Stimulated activated CD4-positive, alpha-beta T cell treated with anti-CD3 and anti-CD28 coated beads, TNF-alpha, amount 100 ng/mL, for 1 hour (primary cell): ENCODE data around the gene CEMIP2.
"Not testable (repeated sequence)": the region's sequence is repeated elsewhere in the genome, so short reads cannot be mapped to it uniquely, and the experiment has no call there.

Experiments
- DNase-seq, 3 donors: peaks; one replicate each; pipeline ENCODE4 v3.0.0-alpha.2; 2020; ENCODE audit warnings: low read depth in 3 of 3, low spot score in 1 of 3

CEMIP2 gene

DNA sequence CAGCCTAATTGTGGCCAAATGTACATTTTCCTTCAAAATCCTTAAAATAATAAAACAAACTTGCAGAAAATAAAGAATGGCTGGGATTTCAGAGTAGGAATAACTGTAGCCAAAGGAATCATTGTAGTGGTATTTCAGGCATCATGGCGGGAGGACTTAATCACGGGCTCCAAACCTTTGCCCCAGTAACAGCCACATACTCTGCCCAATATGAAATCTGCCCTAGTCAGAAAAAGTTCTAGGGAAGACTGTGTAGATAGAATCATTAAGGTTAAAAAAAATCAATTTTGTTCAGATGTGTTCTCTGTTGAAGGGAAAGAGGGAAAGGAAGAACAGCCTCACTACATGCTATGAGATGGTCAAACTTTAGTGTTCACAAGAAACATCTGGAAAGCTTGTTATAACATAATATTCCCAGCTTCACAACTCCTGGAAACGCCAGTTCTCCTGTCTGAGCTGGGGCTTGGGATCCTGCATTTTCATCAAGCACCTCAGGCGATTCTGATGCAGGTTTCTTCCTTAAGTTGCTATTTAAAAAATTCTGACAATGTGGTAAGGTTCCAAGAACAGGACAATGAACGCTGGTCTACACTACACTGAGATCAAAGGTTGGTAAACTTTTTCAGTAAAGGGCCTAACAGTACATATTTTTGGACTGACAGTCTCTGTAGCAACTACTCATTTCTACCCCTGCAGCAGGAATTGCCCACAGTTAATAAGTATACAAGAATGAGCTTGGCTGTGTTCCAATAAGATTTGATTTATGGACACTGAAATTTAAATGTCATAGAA lies 87.9 kb downstream of the CEMIP2 start:
- DNase-seq, result no peak

DNA sequence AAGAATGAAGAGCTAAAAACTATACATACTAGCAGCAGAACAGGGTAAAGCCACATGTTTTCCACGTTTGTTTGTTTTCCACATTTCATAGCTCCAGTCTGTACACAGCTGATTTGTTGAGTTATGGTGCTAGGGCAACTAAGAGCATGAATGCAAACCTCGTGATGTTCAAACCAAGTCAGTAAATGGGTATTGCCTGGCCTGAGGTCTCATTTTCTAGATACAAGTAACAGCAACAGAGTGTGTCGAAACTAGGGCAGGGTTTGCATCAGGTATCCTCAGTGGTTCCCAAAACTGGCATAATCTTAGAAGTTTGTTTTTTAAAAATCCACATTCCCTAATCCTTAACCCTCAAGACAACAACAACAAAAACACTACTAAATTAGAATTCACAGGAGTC lies 89.3 kb downstream of the CEMIP2 start:
- DNase-seq, result no peak

DNA sequence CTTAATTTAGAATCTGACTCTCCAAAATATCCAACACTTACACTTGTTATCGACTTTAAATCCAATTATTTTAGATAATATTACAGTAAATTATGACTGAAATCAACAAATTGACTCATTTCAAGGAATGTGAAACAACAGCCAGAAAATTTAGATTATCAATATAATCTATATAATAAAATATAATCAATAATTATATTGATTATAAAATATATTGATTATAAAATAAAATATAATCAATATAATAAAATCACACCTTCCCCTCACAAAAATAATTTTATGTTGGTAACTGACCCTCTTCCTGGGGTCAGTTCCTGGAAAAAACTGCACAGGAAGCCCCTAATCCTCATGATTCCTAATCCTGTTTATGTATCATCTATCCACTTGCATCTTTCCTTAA lies 91.1 kb downstream of the CEMIP2 start:
- no peak for DNase-seq

DNA sequence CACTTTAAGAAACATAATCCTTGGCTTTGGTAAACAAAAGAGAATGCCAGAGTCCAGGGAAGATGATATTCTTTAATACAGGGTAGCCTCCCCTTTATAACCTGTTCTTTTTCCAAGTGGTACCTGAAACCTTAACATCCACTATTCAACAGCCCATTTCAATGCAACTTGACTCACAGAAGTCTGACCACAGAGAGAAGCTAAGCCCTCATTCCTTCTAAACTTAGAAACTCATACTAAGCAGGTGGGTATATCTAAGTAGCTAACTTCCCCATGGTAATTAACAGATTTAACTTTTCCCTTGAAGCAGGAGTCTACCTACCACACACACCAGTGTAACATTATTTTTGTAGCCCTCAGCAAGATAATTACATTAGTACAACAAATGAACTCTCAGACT lies 91.9 kb downstream of the CEMIP2 start:
- no peak for DNase-seq

DNA sequence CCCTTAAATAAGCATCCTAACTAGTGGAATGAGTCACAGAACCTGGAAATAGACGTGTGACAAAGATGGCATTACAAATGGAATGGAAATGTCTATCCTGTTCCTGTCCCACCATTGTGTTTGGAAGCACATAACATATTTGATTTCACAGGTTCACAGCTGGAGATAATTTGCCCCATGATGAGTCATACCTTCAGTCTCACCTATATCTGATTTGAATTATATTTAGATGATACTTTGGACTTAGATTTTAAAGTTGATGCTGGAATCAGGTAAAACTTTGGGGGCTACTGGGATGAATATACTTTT lies 92.5 kb downstream of the CEMIP2 start:
- DNase-seq, result no peak

DNA sequence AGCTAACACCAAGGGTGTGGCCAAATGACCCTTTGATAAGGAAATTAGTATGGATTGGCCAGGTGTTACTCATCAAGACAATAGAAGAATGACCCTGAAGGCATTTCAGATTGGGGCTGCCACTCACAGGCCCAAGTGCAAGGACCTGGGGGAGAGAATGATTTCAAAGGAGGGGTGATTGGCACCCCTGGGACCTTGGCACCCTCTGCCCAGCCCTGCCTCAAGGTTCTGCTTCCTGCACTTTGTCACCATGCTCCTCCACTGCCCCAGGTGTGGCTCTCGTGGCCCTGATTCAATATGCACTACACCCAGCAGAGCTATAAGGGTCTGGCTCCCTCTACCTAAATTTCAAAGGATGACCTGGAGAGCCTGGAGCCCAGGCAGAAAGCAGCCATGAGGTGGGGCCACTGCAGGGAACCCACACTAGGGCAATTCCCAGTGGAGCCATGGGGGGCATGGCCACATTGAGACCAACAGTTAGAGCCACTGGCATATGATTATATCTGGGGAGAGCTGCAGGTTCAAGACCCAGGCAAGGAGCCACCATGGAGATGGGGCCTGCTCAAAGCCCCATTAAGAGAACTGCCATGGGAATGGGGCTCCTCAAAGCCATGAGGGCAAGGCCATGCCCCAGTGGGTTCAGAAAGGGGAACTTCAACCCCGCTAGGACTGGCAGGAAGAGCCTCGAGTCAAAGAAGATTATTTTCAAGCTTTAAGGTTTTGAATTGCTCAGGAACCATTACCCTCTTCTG lies 93.0 kb downstream of the CEMIP2 start:
- DNase-seq, result no peak

DNA sequence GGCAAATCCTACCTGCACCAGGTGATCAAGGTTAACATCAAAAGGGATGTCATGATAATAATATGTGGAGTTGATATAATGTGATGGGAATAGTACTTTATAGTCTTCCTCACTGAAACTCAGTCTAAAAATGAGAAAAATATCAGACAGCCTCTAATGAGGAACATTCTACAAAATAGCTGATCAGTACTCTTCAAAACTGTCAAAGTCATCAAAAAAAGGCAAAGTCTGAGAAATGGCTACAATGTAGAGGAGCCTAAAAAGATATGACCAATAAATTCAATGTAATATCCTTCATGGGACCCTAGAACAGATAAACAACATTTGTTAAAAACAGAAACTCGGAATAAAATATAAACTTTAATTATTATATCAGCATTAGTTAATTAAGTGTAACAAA lies 95.7 kb downstream of the CEMIP2 start:
- DNase-seq, result no peak

DNA sequence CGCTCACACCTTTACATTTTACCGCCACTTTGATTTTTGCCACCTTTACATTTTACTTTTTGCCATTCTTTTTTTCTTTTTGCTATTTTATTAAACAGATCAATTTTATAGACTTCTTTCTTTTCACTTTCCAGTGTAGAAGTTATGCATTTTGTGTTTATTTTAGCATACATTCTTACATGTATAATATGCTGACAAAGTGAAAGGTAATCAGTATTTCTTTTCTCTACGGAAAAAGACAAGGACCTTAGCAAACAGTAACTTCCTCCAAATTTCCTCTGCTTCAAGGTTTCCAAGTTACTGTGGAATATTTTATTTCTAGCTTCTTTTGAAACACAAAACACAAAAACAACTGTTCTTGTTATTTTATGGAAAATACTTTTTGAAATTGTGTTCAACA lies 97.0 kb downstream of the CEMIP2 start:
- no peak for DNase-seq

DNA sequence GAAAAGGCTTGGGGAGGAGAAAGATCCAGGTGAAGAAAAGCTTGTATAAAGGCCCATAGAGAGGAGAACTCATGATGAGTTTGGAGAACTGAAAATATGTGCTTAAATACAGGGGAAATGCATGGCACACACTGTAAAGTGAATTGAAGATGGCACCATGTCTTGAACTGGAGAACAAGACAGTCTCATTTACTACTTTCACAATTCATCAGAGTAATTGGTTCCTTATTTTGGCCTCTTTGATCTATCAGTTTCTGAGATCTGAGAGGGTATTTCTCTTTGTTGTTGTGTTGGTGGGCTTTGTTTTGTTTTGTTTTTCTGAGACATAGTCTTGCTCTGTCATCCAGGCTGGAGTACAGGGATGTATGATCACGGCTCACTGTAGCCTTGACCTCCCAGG lies 98.2 kb downstream of the CEMIP2 start:
- DNase-seq, result no peak

DNA sequence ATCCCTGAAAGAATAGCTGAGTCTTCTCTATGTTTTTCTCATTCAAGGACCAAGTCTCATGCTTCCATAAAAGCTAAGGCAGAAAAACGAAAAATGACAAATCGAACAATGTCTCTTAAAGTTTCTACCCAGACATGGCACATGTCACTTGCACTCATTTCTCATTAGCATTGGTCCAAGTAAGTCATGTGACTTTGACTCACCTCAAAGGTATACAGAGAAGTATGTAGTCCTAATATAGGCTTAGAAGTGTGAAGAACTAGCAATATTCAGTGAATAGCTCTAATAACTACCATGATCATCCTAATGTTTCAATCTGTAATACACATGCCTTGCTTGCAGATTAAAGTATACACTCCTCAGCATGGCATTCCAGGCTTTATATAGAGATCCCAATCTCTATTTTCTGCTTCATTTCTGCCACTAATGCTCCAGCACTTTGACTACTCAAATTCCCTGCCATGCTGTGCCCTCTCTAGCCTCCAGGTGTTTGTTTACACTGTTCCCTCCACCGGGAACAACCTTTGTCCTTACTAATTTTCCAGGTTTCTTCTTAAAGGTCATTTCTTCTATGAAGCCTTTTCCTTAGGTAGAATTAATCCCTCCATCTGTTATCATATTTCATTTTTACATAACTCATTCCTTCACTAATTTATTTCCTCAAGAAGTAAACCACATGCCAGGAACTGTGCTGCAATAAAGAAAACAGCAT lies 98.9 kb downstream of the CEMIP2 start:
- no peak for DNase-seq

DNA sequence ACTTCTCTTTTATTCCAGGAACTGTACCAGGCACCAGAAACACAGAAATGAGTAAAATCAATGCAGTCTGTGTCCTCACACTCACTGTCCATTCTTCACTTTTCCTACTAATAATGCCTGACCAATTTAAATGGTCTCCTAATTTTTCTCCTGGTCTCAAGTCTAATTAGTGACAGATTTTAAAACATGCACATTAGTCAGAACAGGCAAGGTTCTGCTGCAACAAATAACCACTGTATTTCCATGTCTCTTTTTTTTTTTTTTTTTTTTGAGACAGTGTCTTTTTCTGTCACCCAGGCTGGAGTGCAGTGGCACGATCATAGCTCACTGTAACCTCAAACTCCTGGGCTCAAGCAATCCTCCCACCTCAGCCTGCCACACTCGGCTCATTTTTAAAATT lies 99.6 kb downstream of the CEMIP2 start:
- DNase-seq, result no peak

DNA sequence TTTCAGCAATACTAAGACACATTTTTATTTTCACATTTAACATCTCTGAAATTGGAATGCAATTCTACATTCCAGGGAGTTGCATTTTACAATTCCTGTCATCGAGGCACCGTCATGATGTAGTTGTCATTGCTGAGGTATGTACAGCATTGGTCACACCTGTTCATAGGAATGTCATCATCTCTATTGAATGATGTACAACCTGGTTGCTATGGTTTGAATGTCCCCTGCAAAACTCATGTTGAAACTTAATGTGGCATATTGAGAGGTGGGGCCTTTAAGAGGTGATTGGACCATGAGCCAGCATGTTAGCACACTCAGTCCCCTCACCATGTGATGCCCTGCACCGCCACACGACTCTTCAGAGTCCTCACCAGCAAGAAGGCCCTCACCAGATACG lies 103.1 kb downstream of the CEMIP2 start:
- DNase-seq, result no peak

DNA sequence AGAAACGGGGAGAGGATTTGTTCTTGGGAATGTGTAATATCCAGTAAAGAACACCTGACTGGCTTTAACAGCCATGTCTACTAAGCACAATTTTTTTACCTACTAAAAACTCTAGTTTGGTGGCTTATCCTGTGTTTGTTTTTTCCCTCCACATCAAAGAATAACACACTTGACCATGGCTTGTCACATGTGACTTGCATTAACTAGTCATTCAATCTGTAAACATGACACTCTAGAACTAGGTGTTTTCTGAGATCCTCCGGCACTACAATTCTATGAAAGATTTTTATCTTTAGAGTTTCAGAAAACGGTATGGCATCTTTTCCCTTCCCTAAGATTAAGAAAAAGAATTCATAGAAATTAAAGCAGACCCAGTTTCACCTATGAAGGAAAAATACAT lies 103.7 kb downstream of the CEMIP2 start:
- no peak for DNase-seq

DNA sequence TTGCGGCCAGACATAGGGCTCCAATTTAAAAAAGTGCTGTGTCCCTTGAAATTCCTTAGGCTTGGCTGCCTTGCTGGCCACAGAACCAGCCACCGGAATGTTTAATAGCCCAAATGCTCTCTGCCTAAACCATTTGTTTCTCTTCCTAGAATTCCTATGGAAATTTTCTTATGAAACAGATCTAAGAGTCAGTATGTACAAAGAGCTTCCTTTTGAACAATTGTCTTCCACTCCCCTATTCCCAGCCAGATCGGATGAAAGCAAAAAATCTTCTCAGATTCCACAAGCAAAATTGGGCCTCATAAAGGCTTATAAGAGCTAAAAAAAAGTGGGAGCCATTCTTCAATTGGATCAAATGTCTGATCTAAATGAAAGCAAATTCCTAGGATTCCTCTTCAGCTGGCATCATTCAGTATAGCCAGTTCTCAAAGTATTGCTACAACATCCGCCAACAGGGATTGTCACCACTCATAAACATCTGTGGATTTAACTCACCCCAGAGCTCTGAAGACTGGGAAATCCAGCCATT lies 104.3 kb downstream of the CEMIP2 start:
- DNase-seq, result no peak

DNA sequence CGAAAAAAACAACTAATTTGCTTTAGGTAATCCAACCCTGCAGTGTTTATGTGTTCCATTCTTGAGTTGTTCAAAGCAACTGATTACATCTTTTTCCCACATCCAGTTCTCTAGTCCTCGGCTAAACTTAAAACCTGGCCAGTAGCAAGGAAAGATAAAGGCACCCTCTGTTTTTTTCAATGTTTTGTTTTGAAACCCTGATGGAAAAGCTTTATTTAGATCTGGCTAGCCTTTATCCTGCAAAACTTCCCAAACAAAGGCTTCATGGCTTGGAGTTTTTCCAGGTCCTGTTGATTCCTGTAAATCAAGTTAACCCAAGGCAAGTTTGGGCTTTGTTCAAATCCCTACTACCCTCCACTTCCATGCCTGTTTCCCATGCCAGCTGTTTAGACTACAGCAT lies 105.1 kb downstream of the CEMIP2 start:
- no peak for DNase-seq

DNA sequence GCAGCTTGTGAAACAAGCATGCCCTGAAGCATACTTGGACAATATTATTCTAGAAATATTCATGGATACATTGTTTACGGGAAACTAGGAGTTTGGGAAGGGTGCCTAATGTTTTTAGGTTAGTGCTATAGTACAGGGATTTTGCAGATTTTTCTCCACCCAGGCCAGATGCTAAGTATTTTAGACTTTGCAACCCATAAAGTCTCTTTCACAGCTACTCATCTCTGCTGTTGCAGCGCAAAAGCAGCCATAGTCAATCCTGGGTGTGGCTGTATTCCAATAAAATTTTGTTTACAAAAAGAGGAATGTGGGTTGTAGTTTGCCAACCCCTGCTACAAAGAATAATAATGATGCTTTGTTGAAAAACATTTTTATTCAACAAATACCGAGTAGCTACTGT lies 106.2 kb downstream of the CEMIP2 start:
- DNase-seq, result no peak

DNA sequence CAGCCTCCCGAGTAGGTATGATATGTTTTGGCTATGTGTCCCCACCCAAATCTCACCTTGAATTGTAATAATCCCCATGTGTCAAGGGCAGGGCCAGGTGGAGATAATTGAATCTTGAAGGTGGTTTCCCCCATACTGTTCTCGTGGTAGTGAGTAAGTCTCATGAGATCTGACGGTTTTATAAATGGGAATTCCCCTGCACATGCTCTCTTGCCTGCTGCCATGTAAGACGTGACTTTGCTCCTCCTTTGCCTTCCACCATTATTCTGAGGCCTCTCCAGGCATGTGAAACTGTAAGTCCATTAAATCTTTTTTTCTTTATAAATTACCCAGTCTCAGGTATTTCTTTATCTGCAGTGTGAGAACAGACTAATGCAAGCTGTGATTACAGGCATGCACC lies 111.0 kb downstream of the CEMIP2 start:
- not testable (repeated sequence) for DNase-seq

DNA sequence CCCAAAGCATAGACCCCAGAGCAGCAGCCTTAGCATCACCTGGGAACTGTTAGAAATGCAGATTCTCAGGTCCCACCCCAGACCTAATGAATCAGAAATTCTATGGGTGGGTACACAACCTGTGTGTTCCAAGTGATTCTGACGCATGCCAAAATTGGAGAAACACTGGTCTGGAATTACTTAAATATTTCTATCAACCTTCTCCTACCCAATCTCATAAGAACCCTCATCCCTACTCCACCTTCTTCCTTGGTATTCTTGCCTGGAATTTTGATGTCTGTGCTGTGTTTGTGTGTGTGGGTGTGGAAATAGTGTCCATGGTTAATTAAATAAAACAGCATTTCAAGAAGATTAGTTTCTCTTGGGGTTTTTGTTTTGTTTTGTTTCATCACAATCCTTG lies 111.8 kb downstream of the CEMIP2 start:
- DNase-seq, result no peak

DNA sequence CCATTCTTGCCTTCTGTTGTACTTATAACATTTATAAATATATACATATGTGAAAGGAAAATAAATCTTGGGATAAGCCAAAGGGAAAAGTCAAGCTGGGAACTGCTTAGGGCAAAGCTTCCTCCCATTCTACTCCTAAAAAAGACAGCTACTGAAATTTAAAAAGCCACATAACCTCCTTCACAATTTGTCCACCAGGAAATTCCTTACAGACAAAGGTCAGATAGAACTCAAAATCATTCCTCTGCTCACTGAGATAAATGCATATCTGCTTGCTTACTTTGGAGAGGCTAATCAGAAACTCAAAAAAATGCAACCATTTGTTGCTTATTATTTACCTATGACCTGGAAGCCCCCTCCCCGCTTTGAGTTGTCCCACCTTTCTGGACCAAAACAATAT lies 112.5 kb downstream of the CEMIP2 start:
- no peak for DNase-seq

DNA sequence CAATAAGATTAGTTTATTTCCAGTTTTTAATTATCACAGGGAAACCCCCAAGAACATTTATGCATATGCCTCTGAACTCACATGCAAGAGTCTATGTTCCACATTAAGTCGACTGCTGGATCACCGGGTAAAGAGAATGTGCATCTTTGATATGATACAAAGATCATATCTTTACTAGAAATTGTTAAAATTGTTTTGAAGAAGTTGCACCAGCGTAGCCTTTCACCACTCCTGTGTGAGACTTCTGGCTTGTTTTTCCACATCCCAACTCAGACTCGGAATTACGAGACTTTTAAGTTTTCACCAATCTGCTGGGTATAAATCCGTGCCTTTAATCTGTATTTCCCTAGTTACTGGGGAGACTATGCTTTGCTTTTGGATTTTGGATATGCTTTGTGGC lies 113.2 kb downstream of the CEMIP2 start:
- no peak for DNase-seq

DNA sequence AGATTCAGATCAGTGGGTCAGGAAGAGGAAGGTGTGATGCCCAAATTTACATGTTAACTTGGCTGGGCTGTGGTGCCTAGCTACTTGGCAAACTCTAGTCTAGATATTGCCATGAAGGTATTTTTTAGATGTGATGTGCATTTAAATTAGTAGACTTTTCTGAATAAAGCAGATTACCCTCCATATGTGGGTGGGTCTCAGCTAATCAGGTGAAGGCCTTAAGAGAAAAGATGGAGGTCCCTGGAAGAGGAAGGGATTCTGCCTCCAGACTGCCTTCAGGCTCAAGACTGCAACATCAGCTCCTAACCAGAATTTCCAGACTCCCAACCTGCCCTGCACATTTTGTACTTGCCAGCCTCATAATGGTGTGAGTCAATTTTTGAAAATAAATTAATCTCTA lies 115.8 kb downstream of the CEMIP2 start:
- DNase-seq, result no peak

DNA sequence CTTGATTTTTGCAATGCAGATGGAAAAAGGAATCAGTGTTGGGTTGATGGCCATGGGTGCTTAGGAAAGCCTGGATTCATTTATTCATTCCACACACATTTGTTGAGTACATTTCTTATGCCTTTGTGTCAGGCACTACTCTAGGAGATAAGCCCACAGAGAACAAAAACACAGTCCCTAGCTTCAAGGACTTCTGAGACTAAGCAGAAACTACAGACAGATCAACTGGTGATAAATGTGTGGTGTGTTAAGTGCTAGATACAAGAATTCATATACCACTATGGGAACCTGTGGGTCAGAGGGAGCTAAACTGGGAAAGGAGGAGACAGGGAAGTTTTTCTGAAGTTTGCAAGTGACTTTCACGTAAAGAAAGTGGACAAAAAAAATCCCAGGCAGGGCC lies 119.9 kb downstream of the CEMIP2 start:
- DNase-seq, result no peak
